Chondrocyte (in vitro differentiated cells): ENCODE results near the gene SRRM2. TPM values are rescaled to one million over a fixed set of nuclear protein-coding genes. Genes with fewer than 3 reads are reported as not detected.

Experiments used
- DNase-seq: peaks from one replicate; pipeline ENCODE4 v3.0.0; 2021; ENCODE audit warnings: mixed read lengths, low spot score
- H3K27ac Mint-ChIP-seq: one replicate; pipeline ENCODE4 v1.8.0; 2021; ENCODE audit warnings: mild to moderate bottlenecking, moderate library complexity, mixed read lengths; ENCODE audit not compliant: unreplicated experiment
- H3K27me3 Mint-ChIP-seq: 2 replicates; pipeline ENCODE4 v1.8.0; 2021; ENCODE audit warnings: low read depth, mixed read lengths
- H3K36me3 Mint-ChIP-seq: 2 replicates; pipeline ENCODE4 v1.8.0; 2021; ENCODE audit warnings: low read depth, mixed read lengths
- H3K4me1 Mint-ChIP-seq: 2 replicates; pipeline ENCODE4 v1.8.0; 2021; ENCODE audit warnings: low read depth, mild to moderate bottlenecking, mixed read lengths
- H3K4me3 Mint-ChIP-seq: one replicate; pipeline ENCODE4 v1.8.0; 2021; ENCODE audit warnings: mild to moderate bottlenecking, moderate library complexity, mixed read lengths; ENCODE audit not compliant: unreplicated experiment
- H3K9me3 Mint-ChIP-seq: 2 replicates; pipeline ENCODE4 v1.8.0; 2021; ENCODE audit warnings: low read depth, mixed read lengths
- CTCF ChIP-seq: fragments of 200-600 bp; sonication (generic); IDR thresholded peaks from 2 replicates; pipeline ENCODE4 v1.5.0; 2021; ENCODE audit warnings: antibody characterized with exemption, mild to moderate bottlenecking, moderate library complexity
- total RNA-seq: library from RNA; stranded (reverse); gene quantifications from 3 replicates; pipeline ENCODE4 v1.2.1, GENCODE V29; 2021

The SRRM2 gene
- total RNA-seq, 1 donor from 2014 or later = 363 TPM

DNA sequence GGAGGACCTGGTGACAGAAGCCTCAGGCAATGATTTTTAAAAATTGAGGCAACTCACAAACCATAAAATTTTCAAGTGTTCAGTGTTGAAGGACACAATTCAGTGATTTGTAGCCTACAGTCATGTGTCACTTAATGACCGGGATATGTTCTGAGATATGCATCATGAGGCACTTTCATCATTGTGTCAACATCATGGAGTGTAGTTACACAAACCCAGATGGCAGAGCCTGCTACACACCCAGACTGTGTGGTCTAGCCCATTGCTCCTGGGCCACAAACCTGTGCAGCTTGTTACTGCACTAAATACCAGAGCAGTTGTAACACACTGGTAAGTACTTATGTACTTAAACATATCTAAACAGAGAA lies 47.4 kb downstream of the SRRM2 start:
- Mint-ChIP-seq H3K27ac (no peak overlapping the region), H3K4me3 (no peak overlapping the region), H3K4me1 (no peaks in the 10 kb centered on the region), H3K27me3 (peaks cover 5% of the 10 kb centered on the region), H3K9me3 (peaks cover 16% of the 10 kb centered on the region), H3K36me3 (peaks cover 3% of the 10 kb centered on the region)
- no peak for TF ChIP-seq CTCF
- no peak for DNase-seq

DNA sequence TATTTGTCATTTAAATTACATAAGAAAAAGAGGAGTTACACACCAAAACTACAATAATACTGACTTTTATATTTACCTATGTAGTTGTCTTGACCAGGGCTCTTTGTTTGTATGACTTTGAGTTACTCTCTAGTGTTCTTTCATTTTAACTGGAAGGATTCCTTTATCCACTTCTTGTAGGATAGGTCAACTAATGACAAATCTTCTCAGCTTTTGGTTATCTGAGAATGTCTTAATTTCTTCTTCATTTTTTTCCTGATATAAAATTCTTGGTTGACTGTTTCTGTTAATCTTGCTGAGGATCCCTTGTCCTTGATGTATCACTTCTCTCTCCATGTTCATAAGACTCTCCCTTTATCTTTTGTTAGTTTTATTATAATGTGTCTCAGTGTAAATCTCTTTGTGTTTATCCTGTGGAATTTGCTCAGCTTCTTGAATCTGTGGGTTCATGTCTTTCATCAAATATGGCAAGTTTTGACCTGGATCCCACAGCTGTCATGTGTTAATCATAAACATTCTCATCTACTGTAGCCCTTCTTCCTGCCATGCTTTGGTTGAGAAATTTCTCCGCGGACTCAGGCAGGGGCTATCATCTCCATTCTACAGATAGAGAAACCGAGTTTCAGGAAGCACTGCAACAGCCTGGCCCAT lies 51.2 kb downstream of the SRRM2 start:
- Mint-ChIP-seq H3K27me3 (peaks cover 24% of the 10 kb centered on the region), H3K9me3 (peaks cover 22% of the 10 kb centered on the region), H3K27ac (no peak overlapping the region), H3K4me3 (no peak overlapping the region), H3K4me1 (no peaks in the 10 kb centered on the region), H3K36me3 (peaks cover 3% of the 10 kb centered on the region)
- no peak for DNase-seq
- TF ChIP-seq CTCF = no peak

- no peak overlapping the region for H3K27ac Mint-ChIP-seq
- H3K36me3 Mint-ChIP-seq = peaks cover 5% of the 10 kb centered on the region
- H3K9me3 Mint-ChIP-seq = peaks cover 32% of the 10 kb centered on the region
- peak; percentile 61 for DNase-seq
- H3K4me1 Mint-ChIP-seq = no peaks in the 10 kb centered on the region
- no peak overlapping the region for H3K4me3 Mint-ChIP-seq
- no peak for TF ChIP-seq CTCF
- H3K27me3 Mint-ChIP-seq = peaks cover 34% of the 10 kb centered on the region
These were observed 52.3 kb downstream of the SRRM2 start for GRCh38 chr16:2804728-2805127.

GRCh38 chr16:2806286-2806685 lies 53.8 kb downstream of the SRRM2 start:
- TF ChIP-seq CTCF = no peak
- no peak overlapping the region for H3K27ac Mint-ChIP-seq

DNA sequence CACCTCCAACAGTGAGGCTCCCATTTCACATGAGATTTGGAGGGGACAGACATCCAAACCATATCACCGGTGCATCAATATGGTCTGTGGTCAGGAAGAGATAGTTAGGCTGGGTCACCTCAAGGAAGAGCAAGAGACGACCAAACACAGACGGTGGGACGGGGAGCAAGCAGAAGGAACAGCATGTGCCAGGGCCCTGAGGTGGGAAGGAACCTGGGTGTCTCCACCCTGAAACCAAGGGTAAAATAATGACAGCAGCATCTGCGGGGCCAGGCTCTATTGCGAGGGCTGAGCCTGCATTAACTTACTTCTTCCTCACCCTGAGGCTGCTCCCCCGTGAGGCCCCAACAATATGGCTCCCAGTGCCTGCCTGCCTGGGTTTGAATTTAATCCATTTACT lies 55.7 kb downstream of the SRRM2 start:
- no peak overlapping the region for H3K27ac Mint-ChIP-seq
- H3K36me3 Mint-ChIP-seq = peaks cover 5% of the 10 kb centered on the region
- no peak overlapping the region for H3K4me3 Mint-ChIP-seq
- H3K27me3 Mint-ChIP-seq = peaks cover 47% of the 10 kb centered on the region
- H3K4me1 Mint-ChIP-seq = no peaks in the 10 kb centered on the region
- DNase-seq = peak; percentile 48
- TF ChIP-seq CTCF = no peak
- peaks cover 29% of the 10 kb centered on the region for H3K9me3 Mint-ChIP-seq

More at GRCh38 chr16:2806286-2806685, 53.8 kb downstream of the SRRM2 start:
- Mint-ChIP-seq H3K4me3 (no peak overlapping the region), H3K9me3 (peaks cover 32% of the 10 kb centered on the region), H3K4me1 (no peaks in the 10 kb centered on the region), H3K36me3 (peaks cover 5% of the 10 kb centered on the region), H3K27me3 (peaks cover 43% of the 10 kb centered on the region)
- peak; percentile 41 for DNase-seq
